ENCODE results near the gene CRACR2B.

DNA sequence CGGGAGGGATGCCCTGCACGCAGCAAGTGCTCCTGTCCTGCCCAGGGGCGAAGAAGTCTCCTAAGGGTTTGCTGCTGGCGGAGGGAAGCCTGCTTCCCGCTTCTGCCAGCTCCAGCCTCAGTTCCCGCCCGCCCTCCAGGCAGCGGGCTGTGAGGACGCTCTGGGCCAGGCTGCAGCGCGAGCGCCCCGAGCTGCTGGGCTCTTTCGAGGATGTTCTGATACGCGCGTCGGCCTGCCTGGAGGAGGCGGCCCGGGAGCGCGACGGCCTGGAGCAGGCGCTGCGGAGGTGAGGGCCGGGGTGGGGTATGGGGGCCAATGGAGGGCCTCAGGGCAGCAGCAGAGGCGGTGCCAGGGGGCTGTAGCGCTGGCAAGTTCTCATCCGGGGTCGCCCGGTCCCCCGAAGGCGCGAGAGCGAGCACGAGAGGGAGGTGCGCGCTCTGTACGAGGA lies 2.2 kb downstream of the CRACR2B start:
- TF ChIP-seq, protein P1, sequence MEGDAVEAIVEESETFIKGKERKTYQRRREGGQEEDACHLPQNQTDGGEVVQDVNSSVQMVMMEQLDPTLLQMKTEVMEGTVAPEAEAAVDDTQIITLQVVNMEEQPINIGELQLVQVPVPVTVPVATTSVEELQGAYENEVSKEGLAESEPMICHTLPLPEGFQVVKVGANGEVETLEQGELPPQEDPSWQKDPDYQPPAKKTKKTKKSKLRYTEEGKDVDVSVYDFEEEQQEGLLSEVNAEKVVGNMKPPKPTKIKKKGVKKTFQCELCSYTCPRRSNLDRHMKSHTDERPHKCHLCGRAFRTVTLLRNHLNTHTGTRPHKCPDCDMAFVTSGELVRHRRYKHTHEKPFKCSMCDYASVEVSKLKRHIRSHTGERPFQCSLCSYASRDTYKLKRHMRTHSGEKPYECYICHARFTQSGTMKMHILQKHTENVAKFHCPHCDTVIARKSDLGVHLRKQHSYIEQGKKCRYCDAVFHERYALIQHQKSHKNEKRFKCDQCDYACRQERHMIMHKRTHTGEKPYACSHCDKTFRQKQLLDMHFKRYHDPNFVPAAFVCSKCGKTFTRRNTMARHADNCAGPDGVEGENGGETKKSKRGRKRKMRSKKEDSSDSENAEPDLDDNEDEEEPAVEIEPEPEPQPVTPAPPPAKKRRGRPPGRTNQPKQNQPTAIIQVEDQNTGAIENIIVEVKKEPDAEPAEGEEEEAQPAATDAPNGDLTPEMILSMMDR (IDR thresholded peaks at IDR 0.05), result no peak
- TF ChIP-seq POLR2A (IDR thresholded peaks at IDR 0.05), result no peak
